ENCODE data around the gene PTPN3. TPM values are rescaled to one million over a fixed set of nuclear protein-coding genes. Genes with fewer than 3 reads are reported as not detected.
A peak's percentile ranks its signal among the peaks of the same experiment; 100 is the strongest.
"Not testable (repeated sequence)": the region's sequence is repeated elsewhere in the genome, so short reads cannot be mapped to it uniquely, and the experiment has no call there.

PTPN3 gene, protein sequence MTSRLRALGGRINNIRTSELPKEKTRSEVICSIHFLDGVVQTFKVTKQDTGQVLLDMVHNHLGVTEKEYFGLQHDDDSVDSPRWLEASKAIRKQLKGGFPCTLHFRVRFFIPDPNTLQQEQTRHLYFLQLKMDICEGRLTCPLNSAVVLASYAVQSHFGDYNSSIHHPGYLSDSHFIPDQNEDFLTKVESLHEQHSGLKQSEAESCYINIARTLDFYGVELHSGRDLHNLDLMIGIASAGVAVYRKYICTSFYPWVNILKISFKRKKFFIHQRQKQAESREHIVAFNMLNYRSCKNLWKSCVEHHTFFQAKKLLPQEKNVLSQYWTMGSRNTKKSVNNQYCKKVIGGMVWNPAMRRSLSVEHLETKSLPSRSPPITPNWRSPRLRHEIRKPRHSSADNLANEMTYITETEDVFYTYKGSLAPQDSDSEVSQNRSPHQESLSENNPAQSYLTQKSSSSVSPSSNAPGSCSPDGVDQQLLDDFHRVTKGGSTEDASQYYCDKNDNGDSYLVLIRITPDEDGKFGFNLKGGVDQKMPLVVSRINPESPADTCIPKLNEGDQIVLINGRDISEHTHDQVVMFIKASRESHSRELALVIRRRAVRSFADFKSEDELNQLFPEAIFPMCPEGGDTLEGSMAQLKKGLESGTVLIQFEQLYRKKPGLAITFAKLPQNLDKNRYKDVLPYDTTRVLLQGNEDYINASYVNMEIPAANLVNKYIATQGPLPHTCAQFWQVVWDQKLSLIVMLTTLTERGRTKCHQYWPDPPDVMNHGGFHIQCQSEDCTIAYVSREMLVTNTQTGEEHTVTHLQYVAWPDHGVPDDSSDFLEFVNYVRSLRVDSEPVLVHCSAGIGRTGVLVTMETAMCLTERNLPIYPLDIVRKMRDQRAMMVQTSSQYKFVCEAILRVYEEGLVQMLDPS
- total RNA-seq (2022) (25.0 and 28.3 TPM in 2 replicates), Bru-seq, nascent RNA (percentile 88 among the genes with signal in this experiment), BruChase-seq, experiment 1, labeled RNA remaining after a 6-hour chase (percentile 71 among the genes with signal in this experiment), BruChase-seq, experiment 2, labeled RNA remaining after a 2-hour chase (percentile 71 among the genes with signal in this experiment)
- long read RNA-seq, full-length matches to known transcripts, result 6 of 17 reads
- long read RNA-seq, partial matches to known transcripts, result 2 of 17 reads
- long read RNA-seq, other reads (novel, unspliced or antisense), result 9 of 17 reads

DNA sequence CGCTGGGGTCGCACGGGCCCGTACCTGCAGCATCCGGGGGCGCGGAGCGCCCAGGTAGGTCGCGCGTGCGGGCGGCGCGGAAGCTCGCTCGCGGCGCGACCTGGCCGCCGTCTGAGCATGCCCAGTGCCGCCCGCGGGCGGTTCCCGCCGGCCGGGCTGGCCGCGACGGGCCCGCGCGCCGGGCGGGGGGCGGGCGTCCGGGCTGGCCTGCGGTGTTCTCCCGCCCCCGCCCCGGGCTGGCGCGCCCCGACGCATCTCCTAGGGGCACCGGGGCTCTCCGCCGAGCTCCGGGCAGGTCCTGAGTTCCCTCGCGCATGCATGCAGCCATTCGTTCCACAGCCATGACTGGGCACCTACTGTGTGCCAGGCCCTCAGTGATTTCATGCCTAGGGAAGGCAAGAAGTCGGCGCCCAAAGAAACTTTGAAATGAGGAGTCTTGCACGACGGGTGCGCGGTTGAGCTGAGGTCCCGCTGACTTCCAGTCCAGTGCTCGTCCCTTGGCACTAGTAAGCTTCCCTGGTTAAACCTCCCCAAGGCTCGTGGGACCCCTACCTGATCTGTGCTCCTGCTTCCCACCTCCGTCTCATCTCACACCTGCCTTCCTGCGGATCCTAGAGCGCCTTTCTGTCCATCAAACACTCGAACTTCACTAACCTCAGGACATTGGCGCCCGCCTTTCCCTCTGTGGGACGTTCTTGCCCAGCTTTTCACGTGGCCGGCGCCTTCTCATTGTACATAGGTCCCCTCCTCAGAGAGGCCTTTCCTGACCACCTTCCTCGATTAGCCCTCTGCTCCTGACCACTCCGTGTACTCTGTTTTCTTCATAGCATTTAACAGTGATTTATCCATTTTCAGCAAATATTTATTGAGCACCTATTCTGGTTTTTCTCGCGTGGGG is at the start of gene PTPN3:
TSS of gene PTPN3 (minus strand) at position 113 of the 898 bp plus-strand sequence. CDS start 34,873 bp downstream, outside the sequence.
- TF ChIP-seq, protein P1, sequence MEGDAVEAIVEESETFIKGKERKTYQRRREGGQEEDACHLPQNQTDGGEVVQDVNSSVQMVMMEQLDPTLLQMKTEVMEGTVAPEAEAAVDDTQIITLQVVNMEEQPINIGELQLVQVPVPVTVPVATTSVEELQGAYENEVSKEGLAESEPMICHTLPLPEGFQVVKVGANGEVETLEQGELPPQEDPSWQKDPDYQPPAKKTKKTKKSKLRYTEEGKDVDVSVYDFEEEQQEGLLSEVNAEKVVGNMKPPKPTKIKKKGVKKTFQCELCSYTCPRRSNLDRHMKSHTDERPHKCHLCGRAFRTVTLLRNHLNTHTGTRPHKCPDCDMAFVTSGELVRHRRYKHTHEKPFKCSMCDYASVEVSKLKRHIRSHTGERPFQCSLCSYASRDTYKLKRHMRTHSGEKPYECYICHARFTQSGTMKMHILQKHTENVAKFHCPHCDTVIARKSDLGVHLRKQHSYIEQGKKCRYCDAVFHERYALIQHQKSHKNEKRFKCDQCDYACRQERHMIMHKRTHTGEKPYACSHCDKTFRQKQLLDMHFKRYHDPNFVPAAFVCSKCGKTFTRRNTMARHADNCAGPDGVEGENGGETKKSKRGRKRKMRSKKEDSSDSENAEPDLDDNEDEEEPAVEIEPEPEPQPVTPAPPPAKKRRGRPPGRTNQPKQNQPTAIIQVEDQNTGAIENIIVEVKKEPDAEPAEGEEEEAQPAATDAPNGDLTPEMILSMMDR (IDR thresholded peaks at IDR 0.05; ENCODE audit: unreplicated experiment), result no peak
- Mint-ChIP-seq H3K27ac (ENCODE audit: unreplicated experiment) (peak within 1 kb of the TSS; percentile 71), H3K36me3 (ENCODE audit: insufficient read depth, unreplicated experiment) (peaks cover 39% of the 10 kb centered on the region), H3K9me3 (ENCODE audit: low read depth, unreplicated experiment) (no peaks in the 10 kb centered on the region), H3K4me1 (ENCODE audit: low read depth, unreplicated experiment) (peaks cover 22% of the 10 kb centered on the region), H3K27me3 (ENCODE audit: unreplicated experiment) (no peaks in the 10 kb centered on the region), H3K4me3 (ENCODE audit: low read depth, unreplicated experiment) (peak within 1 kb of the TSS; percentile 73)
- DNase-seq, result peak; percentile 48
- CTCF ChIA-PET, result interaction anchor here (1.5 to 1.9 kb wide), 3 partner anchors 21 to 28 kb away, joined by 5 to 10 read pairs (median 6); no protein-coding TSS in a partner anchor
- TSS peak; percentile 38 for BruUV-seq (replicated peaks)
- intact Hi-C loops (cut with micrococcal nuclease; ENCODE audit: unreplicated experiment), result no loop called here

DNA sequence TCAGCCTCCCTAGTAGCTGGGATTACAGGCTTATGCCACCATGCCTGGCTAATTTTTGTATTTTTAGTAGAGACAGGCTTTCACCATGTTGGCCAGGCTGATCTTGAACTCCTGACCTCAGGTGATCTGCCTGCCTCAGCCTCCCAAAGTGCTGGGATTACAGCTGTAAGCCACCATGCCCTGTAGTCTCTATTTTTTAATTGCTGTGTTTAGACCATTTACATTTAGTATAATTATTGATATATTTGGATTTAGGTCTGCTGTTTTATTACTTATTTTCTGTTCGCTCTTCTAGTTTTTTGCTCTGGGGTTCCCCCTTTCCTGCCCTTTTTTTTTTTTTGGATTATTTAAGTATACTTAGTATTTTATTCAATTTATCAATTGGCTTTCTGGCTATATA is 46.8 kb upstream of the PTPN3 start:
- intact Hi-C loops (cut with micrococcal nuclease; ENCODE audit: unreplicated experiment); H3K27me3 Mint-ChIP-seq (ENCODE audit: unreplicated experiment); H3K4me1 Mint-ChIP-seq (ENCODE audit: low read depth, unreplicated experiment); H3K4me3 Mint-ChIP-seq (ENCODE audit: low read depth, unreplicated experiment); DNase-seq; H3K36me3 Mint-ChIP-seq (ENCODE audit: insufficient read depth, unreplicated experiment); CTCF ChIA-PET; H3K9me3 Mint-ChIP-seq (ENCODE audit: low read depth, unreplicated experiment); H3K27ac Mint-ChIP-seq (ENCODE audit: unreplicated experiment); BruUV-seq (replicated peaks): not testable (repeated sequence)

DNA sequence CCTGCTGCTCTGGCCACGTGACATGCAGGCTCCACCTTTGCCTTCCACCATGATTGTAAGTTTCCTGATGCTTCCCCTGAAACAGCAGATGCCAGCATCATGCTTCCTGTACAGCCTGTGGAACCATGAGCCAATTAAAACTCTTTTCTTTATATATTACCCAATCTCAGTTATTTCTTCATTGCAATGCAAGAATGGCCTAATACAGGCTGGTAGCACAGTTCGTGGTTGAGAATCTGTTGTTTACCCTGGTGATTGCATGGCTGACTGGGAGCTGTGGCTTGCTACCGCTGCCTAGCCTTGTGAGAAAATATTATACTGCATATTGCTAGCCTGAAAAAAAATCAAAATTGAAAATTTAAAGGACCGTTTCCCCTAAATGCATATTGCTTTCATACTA is 44.8 kb upstream of the PTPN3 start:
- no peaks in the 10 kb centered on the region for H3K36me3 Mint-ChIP-seq (ENCODE audit: insufficient read depth, unreplicated experiment)
- peaks cover 2% of the 10 kb centered on the region for H3K9me3 Mint-ChIP-seq (ENCODE audit: low read depth, unreplicated experiment)
- CTCF ChIA-PET, result no interaction called here
- H3K4me3 Mint-ChIP-seq (ENCODE audit: low read depth, unreplicated experiment), result no peak overlapping the region
- no peaks in the 10 kb centered on the region for H3K4me1 Mint-ChIP-seq (ENCODE audit: low read depth, unreplicated experiment)
- no peak for DNase-seq
- intact Hi-C loops (cut with micrococcal nuclease; ENCODE audit: unreplicated experiment), result no loop called here
- no TSS peak for BruUV-seq (replicated peaks)
- TF ChIP-seq, protein P1 (IDR thresholded peaks at IDR 0.05; ENCODE audit: unreplicated experiment), result no peak
- H3K27ac Mint-ChIP-seq (ENCODE audit: unreplicated experiment), result no peak overlapping the region
- peaks cover 11% of the 10 kb centered on the region for H3K27me3 Mint-ChIP-seq (ENCODE audit: unreplicated experiment)

DNA sequence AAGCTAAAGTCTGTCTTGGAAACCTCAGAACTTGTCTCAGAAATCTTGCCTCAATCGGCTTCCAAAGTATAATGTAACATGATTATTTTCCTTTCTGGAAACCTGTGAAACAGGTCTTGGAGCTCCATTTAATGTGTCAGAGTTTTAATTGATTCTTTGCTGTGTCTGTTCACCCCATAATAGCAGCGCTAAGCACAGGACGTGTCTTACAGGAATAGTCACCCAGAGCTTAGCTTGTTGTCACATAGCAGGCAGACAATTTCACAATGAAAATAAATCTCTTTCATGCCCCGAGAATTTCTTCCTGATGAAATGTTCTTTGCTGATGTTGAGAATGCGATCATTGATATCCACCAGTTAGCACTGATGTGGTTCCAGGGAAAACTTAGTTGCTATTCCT is 40.2 kb upstream of the PTPN3 start:
- CTCF ChIA-PET, result no interaction called here
- no TSS peak for BruUV-seq (replicated peaks)
- TF ChIP-seq, protein P1 (IDR thresholded peaks at IDR 0.05; ENCODE audit: unreplicated experiment), result no peak
- Mint-ChIP-seq H3K27ac (ENCODE audit: unreplicated experiment) (no peak overlapping the region), H3K36me3 (ENCODE audit: insufficient read depth, unreplicated experiment) (no peaks in the 10 kb centered on the region), H3K4me3 (ENCODE audit: low read depth, unreplicated experiment) (no peak overlapping the region), H3K27me3 (ENCODE audit: unreplicated experiment) (peaks cover 11% of the 10 kb centered on the region), H3K4me1 (ENCODE audit: low read depth, unreplicated experiment) (no peaks in the 10 kb centered on the region), H3K9me3 (ENCODE audit: low read depth, unreplicated experiment) (no peaks in the 10 kb centered on the region)
- DNase-seq, result no peak
- intact Hi-C loops (cut with micrococcal nuclease; ENCODE audit: unreplicated experiment), result no loop called here
